HEK293T (cell line): ENCODE measurements around the gene LRRC8E.

ENCODE experiments used
- CTCF ChIA-PET: fragments of 350-600 bp; formaldehyde crosslinking; extraction: SDS; loops from one replicate; lab custom pipeline; 2021; ENCODE audit warnings: antibody characterized with exemption, inconsistent platforms; lab: Yijun Ruan, JAX
- POLR2A ChIA-PET: fragments of 350-600 bp; formaldehyde crosslinking; extraction: SDS; loops from one replicate; lab custom pipeline; 2020; ENCODE audit warnings: antibody characterized with exemption, inconsistent platforms; lab: Yijun Ruan, JAX
- DNase-seq: peaks from one replicate; pipeline ENCODE4 v3.0.0; 2012; ENCODE audit warnings: mixed read lengths; ENCODE audit errors: extremely low spot score
- ARNT ChIP-seq: fragments of 450-650 bp; IDR thresholded peaks from 2 replicates; pipeline ENCODE4 v1.6.1; 2017; ENCODE audit warnings: mild to moderate bottlenecking
- BHLHE40 ChIP-seq: fragments of 450-650 bp; IDR thresholded peaks from 2 replicates; pipeline ENCODE4 v1.6.1; 2016; ENCODE audit warnings: mild to moderate bottlenecking, moderate library complexity, borderline replicate concordance
- CTBP1 ChIP-seq: fragments of 450-650 bp; IDR thresholded peaks from 2 replicates; pipeline ENCODE4 v1.6.1; 2016; ENCODE audit warnings: borderline replicate concordance
- ELF4 ChIP-seq: fragments of 450-650 bp; IDR thresholded peaks from 2 replicates; pipeline ENCODE4 v1.6.1; 2017; ENCODE audit warnings: antibody characterized with exemption
- FOXA1 ChIP-seq: fragments of 450-650 bp; IDR thresholded peaks from 2 replicates; pipeline ENCODE4 v1.6.1; 2016; ENCODE audit warnings: mild to moderate bottlenecking
- FOXK2 ChIP-seq: fragments of 450-650 bp; IDR thresholded peaks from 2 replicates; pipeline ENCODE4 v1.6.1; 2016; ENCODE audit warnings: mild to moderate bottlenecking
- FOXM1 ChIP-seq: fragments of 450-650 bp; IDR thresholded peaks from 2 replicates; pipeline ENCODE4 v1.6.1; 2017; ENCODE audit warnings: mild to moderate bottlenecking, borderline replicate concordance
- HDGF ChIP-seq: fragments of 450-650 bp; IDR thresholded peaks from 2 replicates; pipeline ENCODE4 v1.6.1; 2017; ENCODE audit warnings: antibody characterized with exemption, borderline replicate concordance
- L3MBTL2 ChIP-seq: fragments of 450-650 bp; conservative IDR thresholded peaks from 2 replicates; pipeline ENCODE4 v1.6.1; 2016; ENCODE audit warnings: mild to moderate bottlenecking
- LEF1 ChIP-seq: fragments of 450-650 bp; IDR thresholded peaks from 2 replicates; pipeline ENCODE4 v1.6.1; 2017; ENCODE audit warnings: mild to moderate bottlenecking, borderline replicate concordance
- NFRKB ChIP-seq: fragments of 450-650 bp; IDR thresholded peaks from 2 replicates; pipeline ENCODE4 v1.6.1; 2016; ENCODE audit warnings: mild to moderate bottlenecking, moderate library complexity
- PKNOX1 ChIP-seq: fragments of 450-650 bp; IDR thresholded peaks from 2 replicates; pipeline ENCODE4 v1.6.1; 2016
- SP1 ChIP-seq: fragments of 450-650 bp; IDR thresholded peaks from 2 replicates; pipeline ENCODE4 v1.6.1; 2017
- SUZ12 ChIP-seq: fragments of 450-650 bp; IDR thresholded peaks from 2 replicates; pipeline ENCODE4 v1.6.1; 2016; ENCODE audit warnings: mild to moderate bottlenecking
- TARDBP ChIP-seq: fragments of 450-650 bp; IDR thresholded peaks from 2 replicates; pipeline ENCODE4 v1.6.1; 2016
- ZNF384 ChIP-seq: fragments of 450-650 bp; IDR thresholded peaks from 2 replicates; pipeline ENCODE4 v1.6.1; 2016

The LRRC8E gene

GRCh38 chr19:7912144-7912696 is 23.9 kb downstream of the LRRC8E start:
- ChIA-PET CTCF (no interaction called here), POLR2A (interaction anchor here (0.6 to 1.5 kb wide), 3 partner anchors 8 to 21 kb away, joined by 3 to 7 read pairs (median 4); partner anchors contain the start of genes MAP2K7 and SNAPC2)

GRCh38 chr19:7912697-7913564 is 24.6 kb downstream of the LRRC8E start:
- CTCF ChIA-PET, result interaction anchor here (0.7 kb wide), 1 partner anchor 30 kb away, joined by 3 read pairs; no protein-coding TSS in a partner anchor

More at GRCh38 chr19:7912144-7912696, 23.9 kb downstream of the LRRC8E start:
- no peak for DNase-seq
- TF ChIP-seq ARNT, result no peak
- TF ChIP-seq TARDBP, result no peak
- TF ChIP-seq HDGF, result no peak
- TF ChIP-seq ZNF384, result no peak
- TF ChIP-seq ELF4, result no peak
- TF ChIP-seq FOXA1, result no peak
- no peak for TF ChIP-seq FOXK2
- no peak for TF ChIP-seq LEF1
- TF ChIP-seq L3MBTL2, result no peak
- TF ChIP-seq BHLHE40, result no peak
- TF ChIP-seq FOXM1, result no peak
- TF ChIP-seq NFRKB, result no peak
- TF ChIP-seq PKNOX1, result no peak
- no peak for TF ChIP-seq CTBP1
- no peak for TF ChIP-seq SUZ12
- no peak for TF ChIP-seq SP1

GRCh38 chr19:7913652-7914051 is 25.3 kb downstream of the LRRC8E start:
- CTCF ChIA-PET, result interaction anchor here (0.7 kb wide), 1 partner anchor 29 kb away, joined by 3 read pairs; no protein-coding TSS in a partner anchor
- POLR2A ChIA-PET, result no interaction called here
- TF ChIP-seq SUZ12 (no peak), ZNF384 (no peak), FOXK2 (no peak), SP1 (no peak), HDGF (no peak), PKNOX1 (no peak), FOXM1 (no peak), TARDBP (no peak), BHLHE40 (no peak), LEF1 (no peak), ELF4 (no peak), NFRKB (no peak), CTBP1 (no peak), FOXA1 (no peak), ARNT (no peak), L3MBTL2 (no peak)
- no peak for DNase-seq

More at GRCh38 chr19:7912697-7913564, 24.6 kb downstream of the LRRC8E start:
- DNase-seq, result no peak
- no peak for TF ChIP-seq PKNOX1
- TF ChIP-seq CTBP1, result no peak
- TF ChIP-seq ARNT, result no peak
- POLR2A ChIA-PET, result interaction anchor here (0.6 to 1.5 kb wide), 2 partner anchors 10 to 22 kb away, joined by 3 to 7 read pairs; partner anchors contain the start of gene MAP2K7

GRCh38 chr19:7914099-7914498 is 25.8 kb downstream of the LRRC8E start:
- ChIA-PET CTCF (no interaction called here), POLR2A (interaction anchor here (0.8 kb wide), 1 partner anchor 11 kb away, joined by 5 read pairs; the partner anchor contains the start of gene MAP2K7)
- DNase-seq, result no peak
- no peak for TF ChIP-seq BHLHE40
- TF ChIP-seq TARDBP, result no peak
- TF ChIP-seq SP1, result no peak
- TF ChIP-seq ARNT, result no peak
- TF ChIP-seq ELF4, result no peak
- TF ChIP-seq PKNOX1, result no peak
- TF ChIP-seq FOXA1, result no peak
- no peak for TF ChIP-seq ZNF384
- no peak for TF ChIP-seq FOXM1
- TF ChIP-seq FOXK2, result no peak
- no peak for TF ChIP-seq NFRKB
- no peak for TF ChIP-seq LEF1
- no peak for TF ChIP-seq SUZ12
- TF ChIP-seq HDGF, result no peak
- TF ChIP-seq CTBP1, result no peak
- no peak for TF ChIP-seq L3MBTL2

GRCh38 chr19:7914598-7915045 is 26.3 kb downstream of the LRRC8E start, which contains the start of gene TGFBR3L:
Gene TGFBR3L, plus strand, starts transcription at chr19:7914830.
- no peak for TF ChIP-seq ELF4
- no peak for TF ChIP-seq FOXK2
- no peak for TF ChIP-seq FOXA1
- TF ChIP-seq CTBP1, result no peak
- no peak for TF ChIP-seq SP1
- TF ChIP-seq L3MBTL2, result no peak
- TF ChIP-seq ZNF384, result no peak
- TF ChIP-seq ARNT, result no peak
- TF ChIP-seq SUZ12, result no peak
- TF ChIP-seq FOXM1, result no peak
- TF ChIP-seq PKNOX1, result no peak
- TF ChIP-seq NFRKB, result no peak
- no peak for TF ChIP-seq BHLHE40
- no peak for TF ChIP-seq LEF1
- no peak for TF ChIP-seq TARDBP
- TF ChIP-seq HDGF, result no peak
- ChIA-PET CTCF (no interaction called here), POLR2A (interaction anchor here (0.8 kb wide), 1 partner anchor 11 kb away, joined by 5 read pairs; the partner anchor contains the start of gene MAP2K7)
- DNase-seq, result no peak
